ENCODE measurements around the gene KRTAP4-7.

GRCh38 chr17:41052566-41052965 lies 31.4 kb upstream of the KRTAP4-7 start:
- TF ChIP-seq CTCF (IDR thresholded peaks at IDR 0.05) (no peak), TCF7L2 (IDR thresholded peaks at IDR 0.05; ENCODE audit: low read depth, low read length) (no peak), POLR2AphosphoS5 (IDR thresholded peaks at IDR 0.05; ENCODE audit: low read depth, low read length) (no peak), SIN3A (IDR thresholded peaks at IDR 0.05; ENCODE audit: borderline replicate concordance, insufficient read depth, low read depth, low read length) (no peak)

All from Panc1 (cell line).